Karpas-422 (cell line): Measurements from ENCODE around the gene SMPX. TPM values are rescaled to one million over a fixed set of nuclear protein-coding genes. Genes with fewer than 3 reads are reported as not detected.

Experiments
- DNase-seq: peaks from one replicate; pipeline ENCODE4 v3.0.0-alpha.2; 2015
- H2AFZ ChIP-seq: fragments of 200-600 bp; sonication (generic); 2 replicates; pipeline ENCODE4 v1.6.1; 2014; ENCODE audit warnings: antibody characterized with exemption, low read length, mixed read lengths
- H3K27ac ChIP-seq: fragments of 200-600 bp; sonication (generic); 2 replicates; pipeline ENCODE4 v1.5.1; 2014; ENCODE audit warnings: mild to moderate bottlenecking, low read length, moderate library complexity
- H3K27me3 ChIP-seq: fragments of 200-600 bp; sonication (generic); 2 replicates; pipeline ENCODE4 v1.6.1; 2014; ENCODE audit warnings: low read length, mixed read lengths
- H3K36me3 ChIP-seq: fragments of 200-600 bp; sonication (generic); 2 replicates; pipeline ENCODE4 v1.6.1; 2014; ENCODE audit warnings: low read length, mixed read lengths; ENCODE audit not compliant: insufficient read depth
- H3K4me1 ChIP-seq: fragments of 200-600 bp; sonication (generic); 2 replicates; pipeline ENCODE4 v1.6.1; 2014; ENCODE audit warnings: mild to moderate bottlenecking, low read length, mixed read lengths
- H3K4me2 ChIP-seq: fragments of 200-600 bp; sonication (generic); 2 replicates; pipeline ENCODE4 v1.6.1; 2014; ENCODE audit warnings: low read length, low read depth, mild to moderate bottlenecking; ENCODE audit not compliant: poor library complexity, severe bottlenecking
- H3K4me3 ChIP-seq: fragments of 200-600 bp; sonication (generic); 2 replicates; pipeline ENCODE4 v1.5.1; 2014; ENCODE audit warnings: mild to moderate bottlenecking, antibody characterized with exemption, low read length, mixed read lengths
- H3K79me2 ChIP-seq: fragments of 200-600 bp; sonication (generic); 2 replicates; pipeline ENCODE4 v1.6.1; 2014; ENCODE audit warnings: mild to moderate bottlenecking, low read length, mixed read lengths
- H3K9ac ChIP-seq: fragments of 200-600 bp; sonication (generic); 2 replicates; pipeline ENCODE4 v1.6.0; 2014; ENCODE audit warnings: low read length
- H3K9me2 ChIP-seq: fragments of 200-600 bp; sonication (generic), shearing (Covaris generic); replicated peaks from 2 replicates; pipeline ENCODE4 v1.6.0; 2014; ENCODE audit warnings: mild to moderate bottlenecking, low read length, moderate library complexity; ENCODE audit not compliant: insufficient read depth
- H3K9me3 ChIP-seq: fragments of 300-700, 200-600 bp; sonication (generic); 2 replicates; pipeline ENCODE4 v1.6.1; 2014; ENCODE audit warnings: low read length, mixed read lengths
- H4K20me1 ChIP-seq: fragments of 200-600 bp; sonication (generic); 2 replicates; pipeline ENCODE4 v1.6.1; 2014; ENCODE audit warnings: mild to moderate bottlenecking, antibody characterized with exemption, low read length, low read depth; ENCODE audit not compliant: insufficient read depth
- total RNA-seq: library from RNA; depleted of rRNA; stranded (reverse); fragments of >200 nt; shearing (Covaris generic); gene quantifications from 2 replicates; pipeline ENCODE4 v1.2.3, GENCODE V29; 2014; ENCODE audit warnings: low replicate concordance

The SMPX gene
- total RNA-seq, 1 experiment from 2014 or later = not detected

- Histone ChIP-seq H3K9me3 (no peaks in the 10 kb centered on the region), H3K9ac (no peak overlapping the region), H3K4me3 (no peak overlapping the region), H3K36me3 (no peaks in the 10 kb centered on the region), H3K79me2 (no peaks in the 10 kb centered on the region), H2AFZ (no peak overlapping the region), H3K4me1 (no peaks in the 10 kb centered on the region), H4K20me1 (no peaks in the 10 kb centered on the region), H3K27ac (no peak overlapping the region), H3K27me3 (no peaks in the 10 kb centered on the region), H3K4me2 (no peak overlapping the region), H3K9me2 (no peaks in the 10 kb centered on the region)
- no peak for DNase-seq
These were observed 959 bp downstream of the SMPX start for GRCh38 chrX:21756785-21757529.

- Histone ChIP-seq H2AFZ (no peak overlapping the region), H3K36me3 (no peaks in the 10 kb centered on the region), H3K9me3 (no peaks in the 10 kb centered on the region), H3K9ac (no peak overlapping the region), H3K27ac (no peak overlapping the region), H3K4me2 (no peak overlapping the region), H4K20me1 (no peaks in the 10 kb centered on the region), H3K9me2 (no peaks in the 10 kb centered on the region), H3K4me3 (no peak overlapping the region), H3K27me3 (no peaks in the 10 kb centered on the region), H3K4me1 (no peaks in the 10 kb centered on the region), H3K79me2 (no peaks in the 10 kb centered on the region)
- DNase-seq = no peak
These were observed 8.0 kb downstream of the SMPX start for GRCh38 chrX:21749924-21750323.

GRCh38 chrX:21748235-21748634 is 9.7 kb downstream of the SMPX start:
- Histone ChIP-seq H2AFZ (no peak overlapping the region), H3K27ac (no peak overlapping the region), H3K4me1 (no peaks in the 10 kb centered on the region), H3K36me3 (no peaks in the 10 kb centered on the region), H3K4me2 (no peak overlapping the region), H3K9me2 (no peaks in the 10 kb centered on the region), H3K9ac (no peak overlapping the region), H4K20me1 (no peaks in the 10 kb centered on the region), H3K79me2 (no peaks in the 10 kb centered on the region), H3K4me3 (no peak overlapping the region), H3K27me3 (no peaks in the 10 kb centered on the region), H3K9me3 (no peaks in the 10 kb centered on the region)
- DNase-seq = no peak

- H3K4me2 ChIP-seq = no peak overlapping the region
- no peak overlapping the region for H3K4me3 ChIP-seq
- H3K9me3 ChIP-seq = no peaks in the 10 kb centered on the region
- H3K79me2 ChIP-seq = no peaks in the 10 kb centered on the region
- H2AFZ ChIP-seq = no peak overlapping the region
- H3K36me3 ChIP-seq = no peaks in the 10 kb centered on the region
- no peak overlapping the region for H3K9ac ChIP-seq
- H3K4me1 ChIP-seq = no peaks in the 10 kb centered on the region
- no peak overlapping the region for H3K27ac ChIP-seq
- no peak for DNase-seq
- H3K9me2 ChIP-seq = no peaks in the 10 kb centered on the region
- no peaks in the 10 kb centered on the region for H4K20me1 ChIP-seq
- no peaks in the 10 kb centered on the region for H3K27me3 ChIP-seq
These were observed 10.4 kb downstream of the SMPX start for GRCh38 chrX:21747558-21747957.

GRCh38 chrX:21745756-21746155 is 12.2 kb downstream of the SMPX start:
- H3K27me3 ChIP-seq = no peaks in the 10 kb centered on the region
- no peak overlapping the region for H2AFZ ChIP-seq
- no peak overlapping the region for H3K4me3 ChIP-seq
- H3K27ac ChIP-seq = no peak overlapping the region
- H4K20me1 ChIP-seq = no peaks in the 10 kb centered on the region
- no peaks in the 10 kb centered on the region for H3K36me3 ChIP-seq
- H3K9me2 ChIP-seq = no peaks in the 10 kb centered on the region
- no peaks in the 10 kb centered on the region for H3K4me1 ChIP-seq
- H3K9ac ChIP-seq = no peak overlapping the region
- H3K79me2 ChIP-seq = no peaks in the 10 kb centered on the region
- DNase-seq = peak; percentile 73
- H3K4me2 ChIP-seq = no peak overlapping the region
- no peaks in the 10 kb centered on the region for H3K9me3 ChIP-seq

- Histone ChIP-seq H3K4me1 (no peaks in the 10 kb centered on the region), H3K36me3 (no peaks in the 10 kb centered on the region), H3K9ac (no peak overlapping the region), H3K4me2 (no peak overlapping the region), H3K9me2 (no peaks in the 10 kb centered on the region), H4K20me1 (no peaks in the 10 kb centered on the region), H3K79me2 (no peaks in the 10 kb centered on the region), H3K27me3 (no peaks in the 10 kb centered on the region), H3K9me3 (no peaks in the 10 kb centered on the region), H2AFZ (no peak overlapping the region), H3K4me3 (no peak overlapping the region), H3K27ac (no peak overlapping the region)
- DNase-seq = no peak
These were observed 13.2 kb downstream of the SMPX start for GRCh38 chrX:21744721-21745120.

- H3K4me3 ChIP-seq = no peak overlapping the region
- H2AFZ ChIP-seq = no peak overlapping the region
- H3K27ac ChIP-seq = no peak overlapping the region
- H3K79me2 ChIP-seq = no peaks in the 10 kb centered on the region
- no peaks in the 10 kb centered on the region for H3K9me2 ChIP-seq
- no peaks in the 10 kb centered on the region for H3K9me3 ChIP-seq
- no peaks in the 10 kb centered on the region for H3K36me3 ChIP-seq
- no peaks in the 10 kb centered on the region for H3K4me1 ChIP-seq
- H3K9ac ChIP-seq = no peak overlapping the region
- H4K20me1 ChIP-seq = no peaks in the 10 kb centered on the region
- H3K27me3 ChIP-seq = no peaks in the 10 kb centered on the region
- no peak for DNase-seq
- no peak overlapping the region for H3K4me2 ChIP-seq
These were observed 13.9 kb downstream of the SMPX start for GRCh38 chrX:21744060-21744459.

GRCh38 chrX:21741869-21742701 is 15.8 kb downstream of the SMPX start:
- Histone ChIP-seq H3K36me3 (no peaks in the 10 kb centered on the region), H4K20me1 (no peaks in the 10 kb centered on the region), H3K79me2 (no peaks in the 10 kb centered on the region), H3K9me2 (no peaks in the 10 kb centered on the region), H3K27ac (no peak overlapping the region), H2AFZ (no peak overlapping the region), H3K4me3 (no peak overlapping the region), H3K4me2 (no peak overlapping the region), H3K9me3 (no peaks in the 10 kb centered on the region), H3K27me3 (no peaks in the 10 kb centered on the region), H3K9ac (no peak overlapping the region), H3K4me1 (no peaks in the 10 kb centered on the region)
- DNase-seq = no peak
